ENCODE data around the gene DENND4B.
A peak's percentile ranks its signal among the peaks of the same experiment; 100 is the strongest.

The DENND4B gene

GRCh38 chr1:153944005-153944826, 2.3 kb downstream of the DENND4B start:
- peak; percentile 74 to 76 for DNase-seq

GRCh38 chr1:153942766-153943549, 3.6 kb downstream of the DENND4B start:
- no peak for DNase-seq

- no peak for DNase-seq
These were observed 4.4 kb downstream of the DENND4B start for GRCh38 chr1:153941826-153942725.

- no peak for DNase-seq
These were observed 5.8 kb downstream of the DENND4B start for GRCh38 chr1:153940756-153941155.

GRCh38 chr1:153939476-153939875, 7.0 kb downstream of the DENND4B start:
- no peak for DNase-seq

- no peak for DNase-seq
These were observed 7.5 kb downstream of the DENND4B start for GRCh38 chr1:153938996-153939395.

- no peak for DNase-seq
These were observed 9.2 kb downstream of the DENND4B start for GRCh38 chr1:153937331-153937730.

GRCh38 chr1:153936011-153936802, 10.3 kb downstream of the DENND4B start:
- DNase-seq: no peak

GRCh38 chr1:153934746-153935145, 11.8 kb downstream of the DENND4B start:
- no peak for DNase-seq

- no peak for DNase-seq
These were observed 12.6 kb downstream of the DENND4B start for GRCh38 chr1:153933955-153934354.

- DNase-seq: no peak
These were observed 13.1 kb downstream of the DENND4B start for GRCh38 chr1:153933430-153933829.

- DNase-seq: no peak
These were observed 14.1 kb downstream of the DENND4B start for GRCh38 chr1:153932156-153933131.

GRCh38 chr1:153929981-153930948, 16.3 kb downstream of the DENND4B start:
- no peak for DNase-seq

GRCh38 chr1:153929426-153929825, 17.1 kb downstream of the DENND4B start:
- DNase-seq: no peak

- DNase-seq: no peak
These were observed 17.7 kb downstream of the DENND4B start for GRCh38 chr1:153928791-153929341.

- DNase-seq: no peak
These were observed 18.3 kb downstream of the DENND4B start for GRCh38 chr1:153928245-153928644.

GRCh38 chr1:153926405-153926804, 20.1 kb downstream of the DENND4B start:
- DNase-seq: no peak

GRCh38 chr1:153922972-153923925, 23.3 kb downstream of the DENND4B start, which contains the start of gene GATAD2B:
GATAD2B (minus strand) TSS chr1:153922972; CDS start chr1:153828347, 94,625 bp downstream.
- DNase-seq: peak; percentile 99 to 100

Data from inflammatory macrophage (primary cell).